K562 (cell line): ENCODE data around the gene SLC19A1. TPM values are rescaled to one million over a fixed set of nuclear protein-coding genes. Genes with fewer than 3 reads are reported as not detected.

Experiments used
- ATAC-seq: fragments of 200-7000 bp; cut with Tn5 transposase; 3 replicates; pipeline ENCODE4 v1.9.1; 2020; ENCODE audit warnings: moderate library complexity
- BruUV-seq: library from RNA; stranded (reverse); fragments of 400-500 nt; replicated peaks from 2 replicates; lab custom pipeline; 2021; lab: Mats Ljungman, UMichigan
- CTCF ChIA-PET: fragments of 300-600 bp; formaldehyde crosslinking; extraction: SDS; loops from one replicate; lab custom pipeline; 2021; ENCODE audit warnings: low intra/inter-chr PET ratio; lab: Yijun Ruan, JAX
- POLR2A ChIA-PET: fragments of 300-600, 350-650 bp; sonication (Branson Sonifier 250); formaldehyde crosslinking; extraction: SDS; loops from one replicate; lab custom pipeline; 2021; ENCODE audit warnings: antibody characterized with exemption, inconsistent platforms; lab: Yijun Ruan, JAX
- DNase-seq, 4 experiments: peaks; one replicate each; pipeline versions ENCODE4 v3.0.0 to v3.0.0-alpha.2; 2011 to 2018; ENCODE audit warnings: low spot score in 3 of 4, mixed read lengths in 3 of 4; ENCODE audit errors: extremely low read depth in 1 of 4
- FAIRE-seq: peaks from 2 replicates; lab custom pipeline; 2011; peaks lifted over from hg19 to GRCh38; lab: Jason Lieb, UNC
- H2AFZ ChIP-seq: 2 replicates; pipeline ENCODE4 v1.6.0; 2011; ENCODE audit warnings: low read depth, low read length, control low read depth, inconsistent platforms
- H3K27ac ChIP-seq: fragments of 200-600 bp; 3 replicates; pipeline ENCODE4 v1.8.0; 2011; ENCODE audit warnings: low read depth, mild to moderate bottlenecking, control low read depth, inconsistent platforms, low read length, moderate library complexity, mixed read lengths; ENCODE audit errors: extremely low read depth
- H3K27me3 ChIP-seq, 2 experiments: fragments of 300-600 bp in 1 of 2; 2 replicates in 1 of 2; 3 replicates in 1 of 2; pipeline versions ENCODE4 v1.6.0 to v1.8.0; 2011; ENCODE audit warnings: inconsistent platforms in 2 of 2, low read length in 2 of 2, mild to moderate bottlenecking in 1 of 2, mixed read lengths in 1 of 2, moderate library complexity in 1 of 2; ENCODE audit not compliant: control insufficient read depth in 2 of 2, insufficient read depth in 2 of 2
- H3K36me3 ChIP-seq: fragments of 300-600 bp; 3 replicates; pipeline ENCODE4 v1.8.0; 2011; ENCODE audit warnings: mild to moderate bottlenecking, low read length, inconsistent platforms; ENCODE audit not compliant: control insufficient read depth, insufficient read depth
- H3K4me1 ChIP-seq, 2 experiments: fragments of 200-600 bp in 1 of 2; replicated peaks in 1 of 2; 2 replicates in 1 of 2; 3 replicates in 1 of 2; pipeline versions ENCODE4 v1.5.1 to v1.8.0; 2011; ENCODE audit warnings: inconsistent platforms in 2 of 2, low read length in 2 of 2, mild to moderate bottlenecking in 1 of 2, mixed read lengths in 1 of 2, moderate library complexity in 1 of 2; ENCODE audit not compliant: control insufficient read depth in 2 of 2, insufficient read depth in 2 of 2
- H3K4me2 ChIP-seq: 2 replicates; pipeline ENCODE4 v1.6.1; 2011; ENCODE audit warnings: low read length, control low read depth, inconsistent platforms, mixed read lengths; ENCODE audit not compliant: insufficient read depth
- H3K4me3 ChIP-seq: fragments of 200-600 bp; sonication (generic), shearing (Covaris generic); 2 replicates; pipeline ENCODE4 v1.5.1; 2016; ENCODE audit warnings: control low read depth, inconsistent platforms
- H3K79me2 ChIP-seq: fragments of 200-600 bp; 3 replicates; pipeline ENCODE4 v1.8.0; 2011; ENCODE audit warnings: low read length, inconsistent platforms; ENCODE audit not compliant: control insufficient read depth, insufficient read depth
- H3K9ac ChIP-seq, 2 experiments: 2 replicates each; pipeline versions ENCODE4 v1.6.0 to v1.6.1; 2011; ENCODE audit warnings: low read depth in 2 of 2, low read length in 2 of 2, control low read depth in 1 of 2, inconsistent platforms in 1 of 2, mild to moderate bottlenecking in 1 of 2, mixed read lengths in 1 of 2; ENCODE audit not compliant: insufficient read depth in 1 of 2
- H3K9me1 ChIP-seq: one replicate; pipeline ENCODE4 v1.6.0; 2011; ENCODE audit warnings: inconsistent platforms, mild to moderate bottlenecking, low read length, moderate library complexity; ENCODE audit not compliant: control insufficient read depth, insufficient read depth
- H3K9me3 ChIP-seq: replicated peaks from 2 replicates; pipeline ENCODE4 v1.5.1; 2011; ENCODE audit warnings: low read depth, low read length, inconsistent platforms; ENCODE audit not compliant: control insufficient read depth, insufficient read depth
- H4K20me1 ChIP-seq: replicated peaks from 2 replicates; pipeline ENCODE4 v1.6.1; 2011; ENCODE audit warnings: low read length, inconsistent platforms, mixed read lengths; ENCODE audit not compliant: control insufficient read depth, insufficient read depth
- E2F3 ChIP-seq: fragments of 250-450 bp; sonication (Bioruptor Pico); IDR thresholded peaks from 2 replicates; pipeline ENCODE4 v1.4.0; 2020; ENCODE audit warnings: mild to moderate bottlenecking
- HCFC1 ChIP-seq: IDR thresholded peaks from 2 replicates; pipeline ENCODE4 v1.6.1; 2012; ENCODE audit warnings: low read depth, low read length, improper control_type of control experiment
- ZNF512 ChIP-seq: IDR thresholded peaks from 2 replicates; pipeline ENCODE4 v1.6.1; 2016; ENCODE audit warnings: missing genetic modification characterization, missing compliant biosample characterization
- ZSCAN32 ChIP-seq: fragments of 450-650 bp; formaldehyde crosslinking; IDR thresholded peaks from 2 replicates; pipeline ENCODE4 v1.4.0; 2020; ENCODE audit warnings: mild to moderate bottlenecking, moderate library complexity
- WGBS: fragments of 100-300 bp; shearing (Covaris generic); methylation state at CpG from one replicate; pipeline ENCODE4 v1.1.6; 2016; ENCODE audit warnings: low coverage, mixed read lengths; ENCODE audit not compliant: insufficient coverage; ENCODE audit errors: missing lambda C conversion rate; 5-methylcytosine and 5-hydroxymethylcytosine counted together
- in situ Hi-C: fragments of 300-500 bp; cut with MboI; formaldehyde crosslinking; loops from 4 replicates; pipeline ENCODE4 v1.15.0; 2018; ENCODE audit warnings: inconsistent platforms, mixed read lengths
- intact Hi-C: fragments of 100-400 bp; cut with micrococcal nuclease; formaldehyde crosslinking; loops from 2 replicates; pipeline ENCODE4 v1.14.2; 2022
- polyA plus RNA-seq, 8 experiments: library from polyadenylated mRNA; depleted of rRNA in 4 of 8; stranded (reverse) in 5 of 8; unstranded in 3 of 8; fragments of >200 nt; fragmentation: Nextera tagmentation in 2 of 8; fragmentation: Illumina TruSeq in 1 of 8; extraction: Ambion mirVana in 2 of 8; extraction: Trizol in 1 of 8; gene quantifications; 2 replicates each; pipeline versions ENCODE4 v1.2.1 to v1.2.3, GENCODE V29; 2011 to 2014; ENCODE audit warnings: inconsistent platforms in 1 of 8, missing spikeins in 1 of 8
- total RNA-seq, 7 experiments: library from RNA; depleted of rRNA in 6 of 7; stranded (reverse); fragments of >200 nt in 6 of 7; fragmentation: Illumina TruSeq in 2 of 7; extraction: Trizol in 2 of 7; gene quantifications; 2 replicates each; pipeline versions ENCODE4 v1.2.1 to v1.2.3, GENCODE V29; 2011 to 2021; ENCODE audit warnings: low replicate concordance in 1 of 7
- TF ChIP-seq, protein P1 (sequence below), 2 experiments: fragments of 200-800 bp in 1 of 2; sonication (Bioruptor generic) in 1 of 2; sonication (generic) in 1 of 2; formaldehyde crosslinking in 1 of 2; IDR thresholded peaks in 1 of 2; conservative IDR thresholded peaks in 1 of 2; 2 replicates each; pipeline versions ENCODE4 v1.5.0 to v1.6.1; 2016 to 2020; ENCODE audit warnings: missing compliant biosample characterization in 1 of 2, missing genetic modification characterization in 1 of 2, missing genetic modification reagents in 1 of 2
- TF ChIP-seq, protein P2 (sequence below), 2 experiments: IDR thresholded peaks in 1 of 2; conservative IDR thresholded peaks in 1 of 2; 2 replicates each; pipeline ENCODE4 v1.6.1; 2016; ENCODE audit warnings: low read depth in 2 of 2, mild to moderate bottlenecking in 1 of 2, missing compliant biosample characterization in 1 of 2, missing genetic modification characterization in 1 of 2, moderate library complexity in 1 of 2
- TF ChIP-seq, protein P3 (sequence below): fragments of 250-450 bp; sonication (Bioruptor Pico); IDR thresholded peaks from 2 replicates; pipeline ENCODE4 v1.5.1; 2021; ENCODE audit warnings: mild to moderate bottlenecking
- TF ChIP-seq, protein P4 (sequence below): sonication (generic); formaldehyde crosslinking; IDR thresholded peaks from 2 replicates; pipeline ENCODE4 v1.8.1; 2023; ENCODE audit warnings: mild to moderate bottlenecking, missing genetic modification reagents

Gene SLC19A1
- total and polyA plus RNA-seq, 9 of the 15 experiments (the other 6 are each of a cell fraction or from before 2014, with no cell fraction given), result 0.65 to 88.7 (median 12.0) TPM

DNA sequence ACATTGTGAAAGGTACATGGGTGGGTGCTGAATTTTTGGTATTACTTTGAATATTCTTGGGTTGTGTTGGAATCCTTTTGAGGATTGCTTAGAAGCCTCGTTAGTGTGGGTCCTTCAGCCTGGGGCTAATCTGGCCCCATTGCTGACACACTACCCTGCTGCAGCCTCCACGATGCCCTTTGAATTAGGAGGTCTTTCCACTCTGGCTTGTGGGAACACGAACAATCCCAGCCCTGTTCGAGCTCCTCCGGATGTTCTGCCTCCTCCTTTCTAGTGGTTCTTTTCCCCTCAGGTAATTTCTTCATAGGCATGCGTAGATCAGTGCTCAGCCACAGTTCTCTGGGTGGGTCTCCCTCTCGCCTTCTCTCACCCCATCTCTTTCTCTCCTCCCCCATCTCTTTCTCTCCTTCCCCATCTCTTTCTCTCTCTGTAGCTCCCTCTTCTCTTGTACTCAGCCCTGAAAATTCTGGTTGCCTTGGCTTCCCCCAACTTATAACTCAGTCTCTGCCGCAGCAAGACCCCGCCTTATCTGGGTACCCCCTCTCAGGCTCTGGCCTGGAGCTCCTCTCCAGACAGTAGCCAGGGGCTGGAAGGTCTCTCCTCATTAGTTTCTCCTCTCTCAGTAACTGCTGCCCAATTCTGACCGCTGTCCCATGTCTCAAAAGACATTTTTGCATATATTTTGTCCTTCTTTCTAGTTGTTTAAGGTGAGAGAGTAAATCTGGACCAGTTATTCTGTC lies 46.0 kb upstream of the SLC19A1 start:
- BruUV-seq, result no TSS peak
- in situ Hi-C loops, result no loop called here
- Histone ChIP-seq H3K27me3 (peaks cover 0 to 10% of the 10 kb centered on the region in 2 experiments; a peak in 3 of 5 replicates), H3K27ac (no peak overlapping the region), H3K4me1 (peaks cover 23 to 31% of the 10 kb centered on the region in 2 experiments), H2AFZ (no peak overlapping the region), H3K4me3 (no peak overlapping the region), H3K9me3 (peaks cover 12% of the 10 kb centered on the region; the same call in 1 of the 2 replicates), H3K9me1 (peaks cover 6% of the 10 kb centered on the region), H3K4me2 (no peak overlapping the region), H3K36me3 (no peaks in the 10 kb centered on the region; the same call in 2 of the 3 replicates), H3K9ac (no peak overlapping the region), H4K20me1 (no peaks in the 10 kb centered on the region), H3K79me2 (no peaks in the 10 kb centered on the region)
- no peak for FAIRE-seq
- no peak for ATAC-seq
- 2% methylated on average over 10 of the region's 10 CpGs for WGBS
- CTCF ChIA-PET, result no interaction called here
- intact Hi-C loops, result no loop called here
- no peak for DNase-seq
- POLR2A ChIA-PET, result interaction anchor here (1.0 kb wide), 1 partner anchor 33 kb away, joined by 3 read pairs; no protein-coding TSS in a partner anchor
- TF ChIP-seq, protein P1, sequence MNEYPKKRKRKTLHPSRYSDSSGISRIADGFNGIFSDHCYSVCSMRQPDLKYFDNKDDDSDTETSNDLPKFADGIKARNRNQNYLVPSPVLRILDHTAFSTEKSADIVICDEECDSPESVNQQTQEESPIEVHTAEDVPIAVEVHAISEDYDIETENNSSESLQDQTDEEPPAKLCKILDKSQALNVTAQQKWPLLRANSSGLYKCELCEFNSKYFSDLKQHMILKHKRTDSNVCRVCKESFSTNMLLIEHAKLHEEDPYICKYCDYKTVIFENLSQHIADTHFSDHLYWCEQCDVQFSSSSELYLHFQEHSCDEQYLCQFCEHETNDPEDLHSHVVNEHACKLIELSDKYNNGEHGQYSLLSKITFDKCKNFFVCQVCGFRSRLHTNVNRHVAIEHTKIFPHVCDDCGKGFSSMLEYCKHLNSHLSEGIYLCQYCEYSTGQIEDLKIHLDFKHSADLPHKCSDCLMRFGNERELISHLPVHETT (CRISPR knock-in tag; conservative IDR thresholded peaks at IDR 0.05 in 1 of 2, IDR thresholded peaks at IDR 0.05 in 1 of 2), result no peak
- TF ChIP-seq, protein P2, sequence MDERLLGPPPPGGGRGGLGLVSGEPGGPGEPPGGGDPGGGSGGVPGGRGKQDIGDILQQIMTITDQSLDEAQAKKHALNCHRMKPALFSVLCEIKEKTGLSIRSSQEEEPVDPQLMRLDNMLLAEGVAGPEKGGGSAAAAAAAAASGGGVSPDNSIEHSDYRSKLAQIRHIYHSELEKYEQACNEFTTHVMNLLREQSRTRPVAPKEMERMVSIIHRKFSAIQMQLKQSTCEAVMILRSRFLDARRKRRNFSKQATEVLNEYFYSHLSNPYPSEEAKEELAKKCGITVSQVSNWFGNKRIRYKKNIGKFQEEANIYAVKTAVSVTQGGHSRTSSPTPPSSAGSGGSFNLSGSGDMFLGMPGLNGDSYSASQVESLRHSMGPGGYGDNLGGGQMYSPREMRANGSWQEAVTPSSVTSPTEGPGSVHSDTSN (CRISPR knock-in tag; IDR thresholded peaks at IDR 0.05; ENCODE audit: low read depth), result no peak
- TF ChIP-seq, protein P2 (tag; conservative IDR thresholded peaks at IDR 0.05; ENCODE audit: low read depth), result no peak
- TF ChIP-seq E2F3 (CRISPR knock-in tag), result no peak
- TF ChIP-seq, protein P3, sequence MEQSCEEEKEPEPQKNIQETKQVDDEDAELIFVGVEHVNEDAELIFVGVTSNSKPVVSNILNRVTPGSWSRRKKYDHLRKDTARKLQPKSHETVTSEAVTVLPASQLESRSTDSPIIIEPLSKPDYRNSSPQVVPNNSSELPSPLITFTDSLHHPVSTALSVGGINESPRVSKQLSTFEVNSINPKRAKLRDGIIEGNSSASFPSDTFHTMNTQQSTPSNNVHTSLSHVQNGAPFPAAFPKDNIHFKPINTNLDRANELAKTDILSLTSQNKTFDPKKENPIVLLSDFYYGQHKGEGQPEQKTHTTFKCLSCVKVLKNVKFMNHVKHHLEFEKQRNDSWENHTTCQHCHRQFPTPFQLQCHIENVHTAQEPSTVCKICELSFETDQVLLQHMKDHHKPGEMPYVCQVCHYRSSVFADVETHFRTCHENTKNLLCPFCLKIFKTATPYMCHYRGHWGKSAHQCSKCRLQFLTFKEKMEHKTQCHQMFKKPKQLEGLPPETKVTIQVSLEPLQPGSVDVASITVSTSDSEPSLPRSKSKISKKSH (CRISPR knock-in tag), result no peak
- TF ChIP-seq ZNF512 (tag), result no peak
- TF ChIP-seq HCFC1, result no peak
- TF ChIP-seq ZSCAN32 (CRISPR knock-in tag), result no peak
- TF ChIP-seq, protein P4, sequence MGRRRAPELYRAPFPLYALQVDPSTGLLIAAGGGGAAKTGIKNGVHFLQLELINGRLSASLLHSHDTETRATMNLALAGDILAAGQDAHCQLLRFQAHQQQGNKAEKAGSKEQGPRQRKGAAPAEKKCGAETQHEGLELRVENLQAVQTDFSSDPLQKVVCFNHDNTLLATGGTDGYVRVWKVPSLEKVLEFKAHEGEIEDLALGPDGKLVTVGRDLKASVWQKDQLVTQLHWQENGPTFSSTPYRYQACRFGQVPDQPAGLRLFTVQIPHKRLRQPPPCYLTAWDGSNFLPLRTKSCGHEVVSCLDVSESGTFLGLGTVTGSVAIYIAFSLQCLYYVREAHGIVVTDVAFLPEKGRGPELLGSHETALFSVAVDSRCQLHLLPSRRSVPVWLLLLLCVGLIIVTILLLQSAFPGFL (CRISPR knock-in tag), result no peak
